Measurements from ENCODE around the gene MRPL23. TPM values are rescaled to one million over a fixed set of nuclear protein-coding genes. Genes with fewer than 3 reads are reported as not detected.

The MRPL23 gene
- polyA plus RNA-seq, 1 donor: 70.2 TPM

GRCh38 chr11:1913271-1914060 lies 33.7 kb upstream of the MRPL23 start:
- H3K36me3 ChIP-seq (ENCODE audit: control insufficient read depth, insufficient read depth, low read length): no peaks in the 10 kb centered on the region
- no peaks in the 10 kb centered on the region for H3K27me3 ChIP-seq (ENCODE audit: control insufficient read depth, insufficient read depth, low read length)
- H3K4me3 ChIP-seq (ENCODE audit: low read length): no peak overlapping the region
- WGBS (ENCODE audit: insufficient coverage, low lambda C conversion rate): no CpG with 5 or more reads among the region's 31 CpGs
- no peaks in the 10 kb centered on the region for H3K4me1 ChIP-seq (ENCODE audit: control insufficient read depth, insufficient read depth, low read length)
- H3K9me3 ChIP-seq (ENCODE audit: control insufficient read depth, low read depth, low read length): no peaks in the 10 kb centered on the region
- DNase-seq: no peak
- H3K27ac ChIP-seq (ENCODE audit: low read length): no peak overlapping the region

- WGBS (ENCODE audit: insufficient coverage, low lambda C conversion rate): 94% methylated on average over 2 of the region's 2 CpGs
- H3K9me3 ChIP-seq (ENCODE audit: control insufficient read depth, low read depth, low read length): no peaks in the 10 kb centered on the region
- no peak for DNase-seq
- H3K27me3 ChIP-seq (ENCODE audit: control insufficient read depth, insufficient read depth, low read length): no peaks in the 10 kb centered on the region
- no peak overlapping the region for H3K27ac ChIP-seq (ENCODE audit: low read length)
- no peaks in the 10 kb centered on the region for H3K4me1 ChIP-seq (ENCODE audit: control insufficient read depth, insufficient read depth, low read length)
- no peak overlapping the region for H3K4me3 ChIP-seq (ENCODE audit: low read length)
- H3K36me3 ChIP-seq (ENCODE audit: control insufficient read depth, insufficient read depth, low read length): no peaks in the 10 kb centered on the region
These were observed 31.4 kb upstream of the MRPL23 start for GRCh38 chr11:1915795-1916131.

- Histone ChIP-seq H3K9me3 (ENCODE audit: control insufficient read depth, low read depth, low read length) (no peaks in the 10 kb centered on the region), H3K36me3 (ENCODE audit: control insufficient read depth, insufficient read depth, low read length) (no peaks in the 10 kb centered on the region), H3K27ac (ENCODE audit: low read length) (no peak overlapping the region), H3K4me1 (ENCODE audit: control insufficient read depth, insufficient read depth, low read length) (no peaks in the 10 kb centered on the region), H3K27me3 (ENCODE audit: control insufficient read depth, insufficient read depth, low read length) (no peaks in the 10 kb centered on the region), H3K4me3 (ENCODE audit: low read length) (no peak overlapping the region)
- no peak for DNase-seq
- WGBS (ENCODE audit: insufficient coverage, low lambda C conversion rate): no CpG with 5 or more reads among the region's 14 CpGs
These were observed 30.8 kb upstream of the MRPL23 start for GRCh38 chr11:1916132-1916985.

- H3K4me3 ChIP-seq (ENCODE audit: low read length): no peak overlapping the region
- H3K36me3 ChIP-seq (ENCODE audit: control insufficient read depth, insufficient read depth, low read length): no peaks in the 10 kb centered on the region
- no peak overlapping the region for H3K27ac ChIP-seq (ENCODE audit: low read length)
- no peaks in the 10 kb centered on the region for H3K9me3 ChIP-seq (ENCODE audit: control insufficient read depth, low read depth, low read length)
- no peaks in the 10 kb centered on the region for H3K4me1 ChIP-seq (ENCODE audit: control insufficient read depth, insufficient read depth, low read length)
- no peak for DNase-seq
- no peaks in the 10 kb centered on the region for H3K27me3 ChIP-seq (ENCODE audit: control insufficient read depth, insufficient read depth, low read length)
- WGBS (ENCODE audit: insufficient coverage, low lambda C conversion rate): no CpG with 5 or more reads among the region's 8 CpGs
These were observed 30.1 kb upstream of the MRPL23 start for GRCh38 chr11:1916986-1917522.

- WGBS (ENCODE audit: insufficient coverage, low lambda C conversion rate): no CpG with 5 or more reads among the region's 34 CpGs
- H3K27ac ChIP-seq (ENCODE audit: low read length): no peak overlapping the region
- DNase-seq: no peak
These were observed 29.4 kb upstream of the MRPL23 start for GRCh38 chr11:1917523-1918435.

GRCh38 chr11:1918436-1919315 lies 28.5 kb upstream of the MRPL23 start:
- DNase-seq: no peak
- Histone ChIP-seq H3K9me3 (ENCODE audit: control insufficient read depth, low read depth, low read length) (no peaks in the 10 kb centered on the region), H3K36me3 (ENCODE audit: control insufficient read depth, insufficient read depth, low read length) (no peaks in the 10 kb centered on the region), H3K4me1 (ENCODE audit: control insufficient read depth, insufficient read depth, low read length) (no peaks in the 10 kb centered on the region), H3K4me3 (ENCODE audit: low read length) (no peak overlapping the region), H3K27me3 (ENCODE audit: control insufficient read depth, insufficient read depth, low read length) (no peaks in the 10 kb centered on the region), H3K27ac (ENCODE audit: low read length) (no peak overlapping the region)
- no CpG with 5 or more reads among the region's 29 CpGs for WGBS (ENCODE audit: insufficient coverage, low lambda C conversion rate)

More at GRCh38 chr11:1917523-1918435, 29.4 kb upstream of the MRPL23 start:
- no peaks in the 10 kb centered on the region for H3K4me1 ChIP-seq (ENCODE audit: control insufficient read depth, insufficient read depth, low read length)
- no peaks in the 10 kb centered on the region for H3K9me3 ChIP-seq (ENCODE audit: control insufficient read depth, low read depth, low read length)
- H3K27me3 ChIP-seq (ENCODE audit: control insufficient read depth, insufficient read depth, low read length): no peaks in the 10 kb centered on the region
- H3K36me3 ChIP-seq (ENCODE audit: control insufficient read depth, insufficient read depth, low read length): no peaks in the 10 kb centered on the region
- H3K4me3 ChIP-seq (ENCODE audit: low read length): no peak overlapping the region

- no peak for DNase-seq
- no peaks in the 10 kb centered on the region for H3K9me3 ChIP-seq (ENCODE audit: control insufficient read depth, low read depth, low read length)
- H3K4me1 ChIP-seq (ENCODE audit: control insufficient read depth, insufficient read depth, low read length): no peaks in the 10 kb centered on the region
- no peaks in the 10 kb centered on the region for H3K27me3 ChIP-seq (ENCODE audit: control insufficient read depth, insufficient read depth, low read length)
- H3K4me3 ChIP-seq (ENCODE audit: low read length): no peak within 1 kb of the TSS
- H3K36me3 ChIP-seq (ENCODE audit: control insufficient read depth, insufficient read depth, low read length): no peaks in the 10 kb centered on the region
- WGBS (ENCODE audit: insufficient coverage, low lambda C conversion rate): no CpG with 5 or more reads among the region's 31 CpGs
- H3K27ac ChIP-seq (ENCODE audit: low read length): no peak within 1 kb of the TSS
These were observed 27.6 kb upstream of the MRPL23 start, which contains the start of gene TNNT3 for GRCh38 chr11:1919391-1920127. TNNT3 (plus strand) TSS chr11:1919703; CDS start chr11:1922875, 3,172 bp downstream.

- Histone ChIP-seq H3K9me3 (ENCODE audit: control insufficient read depth, low read depth, low read length) (no peaks in the 10 kb centered on the region), H3K4me1 (ENCODE audit: control insufficient read depth, insufficient read depth, low read length) (no peaks in the 10 kb centered on the region), H3K36me3 (ENCODE audit: control insufficient read depth, insufficient read depth, low read length) (no peaks in the 10 kb centered on the region), H3K27me3 (ENCODE audit: control insufficient read depth, insufficient read depth, low read length) (no peaks in the 10 kb centered on the region), H3K4me3 (ENCODE audit: low read length) (no peak overlapping the region), H3K27ac (ENCODE audit: low read length) (no peak overlapping the region)
- WGBS (ENCODE audit: insufficient coverage, low lambda C conversion rate): no CpG with 5 or more reads among the region's 25 CpGs
- no peak for DNase-seq
These were observed 26.8 kb upstream of the MRPL23 start for GRCh38 chr11:1920128-1920908.

All from large intestine (tissue), 3 donors.